CD14-positive monocyte (primary cell): ENCODE measurements around the gene C15orf62. TPM values are rescaled to one million over a fixed set of nuclear protein-coding genes. Genes with fewer than 3 reads are reported as not detected.

Source experiments
- DNase-seq, 3 donors: peaks; one replicate each; pipeline ENCODE4 v3.0.0-alpha.2; 2011 to 2022
- H2AFZ ChIP-seq: 2 replicates; pipeline ENCODE4 v1.6.0; 2012; ENCODE audit warnings: mild to moderate bottlenecking, low read depth, low read length, inconsistent platforms; ENCODE audit not compliant: insufficient read depth, poor library complexity, severe bottlenecking
- H3K27ac ChIP-seq, 2 donors: 1 replicate in 1 of 2; 2 replicates in 1 of 2; pipeline ENCODE4 v1.5.1; 2012 to 2013; ENCODE audit warnings: low read length in 2 of 2, control low read depth in 1 of 2, inconsistent platforms in 1 of 2, low read depth in 1 of 2, mild to moderate bottlenecking in 1 of 2
- H3K27me3 ChIP-seq, 2 donors: one replicate each; pipeline versions ENCODE4 v1.6.0 to v1.6.1; 2011 to 2013; ENCODE audit warnings: low read length in 2 of 2; ENCODE audit not compliant: control insufficient read depth in 2 of 2, insufficient read depth in 2 of 2
- H3K36me3 ChIP-seq, 2 donors: replicated peaks in 1 of 2; 1 replicate in 1 of 2; 2 replicates in 1 of 2; pipeline versions ENCODE4 v1.5.1 to v1.6.1; 2012 to 2013; ENCODE audit warnings: low read length in 2 of 2, control low read depth in 1 of 2, inconsistent platforms in 1 of 2, mild to moderate bottlenecking in 1 of 2; ENCODE audit not compliant: insufficient read depth in 2 of 2, control insufficient read depth in 1 of 2
- H3K4me1 ChIP-seq, 2 donors: 1 replicate in 1 of 2; 2 replicates in 1 of 2; pipeline versions ENCODE4 v1.5.1 to v1.6.1; 2012 to 2013; ENCODE audit warnings: low read length in 2 of 2, control low read depth in 1 of 2, inconsistent platforms in 1 of 2, mild to moderate bottlenecking in 1 of 2, moderate library complexity in 1 of 2; ENCODE audit not compliant: insufficient read depth in 2 of 2, control insufficient read depth in 1 of 2
- H3K4me2 ChIP-seq: replicated peaks from 2 replicates; pipeline ENCODE3; 2012; ENCODE audit warnings: low read length, moderate library complexity, mild to moderate bottlenecking; ENCODE audit not compliant: poor library complexity, severe bottlenecking; ENCODE audit errors: extremely low read depth
- H3K4me3 ChIP-seq, 3 experiments: fragments of 200-600 bp in 1 of 3; sonication (generic) in 1 of 3; replicated peaks in 1 of 3; 1 replicate in 2 of 3; 2 replicates in 1 of 3; pipeline ENCODE4 v1.5.1; 2011 to 2013; ENCODE audit warnings: low read length in 3 of 3, mild to moderate bottlenecking in 3 of 3, control low read depth in 2 of 3, low read depth in 2 of 3, inconsistent platforms in 1 of 3, moderate library complexity in 1 of 3
- H3K79me2 ChIP-seq: 2 replicates; pipeline ENCODE4 v1.6.0; 2012; ENCODE audit warnings: mild to moderate bottlenecking, control low read depth, inconsistent platforms, low read length, moderate library complexity; ENCODE audit not compliant: insufficient read depth
- H3K9ac ChIP-seq: 2 replicates; pipeline ENCODE4 v1.6.0; 2017; ENCODE audit warnings: low read length, mild to moderate bottlenecking; ENCODE audit not compliant: insufficient read depth, poor library complexity, severe bottlenecking
- H3K9me3 ChIP-seq, 2 donors: replicated peaks in 1 of 2; 1 replicate in 1 of 2; 2 replicates in 1 of 2; pipeline versions ENCODE4 v1.5.1 to v1.6.1; 2012 to 2013; ENCODE audit warnings: low read length in 2 of 2, control low read depth in 1 of 2; ENCODE audit not compliant: control insufficient read depth in 1 of 2, insufficient read depth in 1 of 2
- H4K20me1 ChIP-seq: 2 replicates; pipeline ENCODE4 v1.6.0; 2012; ENCODE audit warnings: mild to moderate bottlenecking, low read length, control low read depth, moderate library complexity; ENCODE audit not compliant: insufficient read depth
- H3K27ac Mint-ChIP-seq, 7 donors: one replicate each; pipeline ENCODE4 v1.8.0; 2020; ENCODE audit warnings: mild to moderate bottlenecking in 7 of 7, mixed read lengths in 7 of 7, moderate library complexity in 6 of 7, inconsistent platforms in 2 of 7
- H3K27me3 Mint-ChIP-seq, 3 donors: one replicate each; pipeline ENCODE4 v1.8.0; 2021 to 2022; ENCODE audit warnings: low read depth in 3 of 3, mild to moderate bottlenecking in 3 of 3, mixed read lengths in 3 of 3, moderate library complexity in 3 of 3, inconsistent platforms in 1 of 3
- H3K36me3 Mint-ChIP-seq, 2 donors: one replicate each; pipeline ENCODE4 v1.8.0; 2020; ENCODE audit warnings: mixed read lengths in 2 of 2, inconsistent platforms in 1 of 2, mild to moderate bottlenecking in 1 of 2
- H3K4me1 Mint-ChIP-seq: one replicate; pipeline ENCODE4 v1.8.0; 2020; ENCODE audit warnings: mild to moderate bottlenecking, mixed read lengths
- H3K4me3 Mint-ChIP-seq, 2 donors: one replicate each; pipeline ENCODE4 v1.8.0; 2020; ENCODE audit warnings: mild to moderate bottlenecking in 2 of 2, mixed read lengths in 2 of 2, moderate library complexity in 1 of 2
- H3K9me3 Mint-ChIP-seq, 7 donors: one replicate each; pipeline ENCODE4 v1.8.0; 2020 to 2022; ENCODE audit warnings: mixed read lengths in 7 of 7, mild to moderate bottlenecking in 6 of 7, moderate library complexity in 6 of 7, inconsistent platforms in 2 of 7
- WGBS: methylation state at CpG from one replicate; pipeline ENCODE4 v1.1.5; 2013; ENCODE audit warnings: missing lambda C conversion rate; ENCODE audit not compliant: insufficient coverage; 5-methylcytosine and 5-hydroxymethylcytosine counted together
- intact Hi-C, 2 donors: fragments of 100-400 bp; cut with micrococcal nuclease; formaldehyde crosslinking; loops; one replicate each; pipeline versions ENCODE4 v1.15.0 to v1.15.1; 2023
- polyA plus RNA-seq, 3 donors: library from polyadenylated mRNA; depleted of rRNA in 1 of 3; unstranded in 2 of 3; stranded (reverse) in 1 of 3; fragments of 300-500 nt in 2 of 3; fragments of >200 nt in 1 of 3; fragmentation: Illumina TruSeq in 2 of 3; gene quantifications; 1 replicate in 2 of 3; 2 replicates in 1 of 3; pipeline ENCODE4 v1.2.3, GENCODE V29; 2012 to 2021
- TF ChIP-seq, protein P1 (sequence below): fragments of 200-600 bp; IDR thresholded peaks from one replicate; pipeline ENCODE4 v1.8.0; 2022; ENCODE audit warnings: antibody characterized with exemption, mild to moderate bottlenecking

Gene C15orf62
- polyA plus RNA-seq, 3 donors: 0.23 to 0.25 TPM; not detected in 1

DNA sequence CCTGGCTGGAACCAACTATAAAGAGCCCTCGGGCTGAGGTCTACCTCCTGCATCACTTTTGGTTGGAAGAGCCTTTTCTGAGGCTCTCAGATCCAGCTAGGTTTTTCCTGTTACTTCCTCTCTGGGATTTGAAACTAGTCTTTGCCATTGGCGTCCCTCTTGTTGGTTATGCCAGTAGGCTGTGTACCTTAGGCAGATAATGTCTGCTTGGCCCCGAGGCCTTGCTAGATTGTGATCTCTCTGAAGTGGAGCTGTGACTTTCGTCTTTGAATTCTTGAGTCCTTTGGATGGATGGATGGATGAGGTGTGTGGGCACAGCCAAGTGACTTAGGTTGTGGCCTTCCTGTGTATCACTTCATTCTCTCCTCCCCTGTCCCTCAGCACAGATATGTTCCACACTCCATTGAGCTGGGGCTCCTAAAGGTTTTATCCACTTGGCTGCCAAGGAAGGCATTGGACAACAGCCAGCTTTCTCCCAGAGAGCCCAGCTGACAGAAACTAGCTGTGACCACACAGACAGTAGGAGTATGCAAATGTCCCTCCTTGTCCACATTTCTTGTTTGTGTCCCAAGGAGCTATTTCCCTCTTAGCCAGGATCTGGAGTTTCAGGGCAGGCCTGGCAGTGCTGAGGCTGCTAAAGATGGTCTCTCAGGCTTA lies 45.4 kb downstream of the C15orf62 start:
- Histone ChIP-seq H3K4me2 (no peak overlapping the region), H3K9me3 (no peaks in the 10 kb centered on the region), H3K4me3 (no peak overlapping the region), H4K20me1 (no peaks in the 10 kb centered on the region), H3K4me1 (no peaks in the 10 kb centered on the region), H3K9ac (no peak overlapping the region), H3K27ac (no peak overlapping the region), H3K27me3 (no peaks in the 10 kb centered on the region), H3K79me2 (no peaks in the 10 kb centered on the region), H3K36me3 (peaks cover 31 to 48% of the 10 kb centered on the region in 2 donors), H2AFZ (no peak overlapping the region)
- Mint-ChIP-seq H3K4me3 (peak overlapping the region in 1 of 2 donors; percentile 4), H3K9me3 (no peaks in the 10 kb centered on the region), H3K27ac (no peak overlapping the region), H3K36me3 (peaks cover 44 to 45% of the 10 kb centered on the region in 2 donors), H3K27me3 (peaks cover 0 to 1% (median 0%) of the 10 kb centered on the region in 3 donors), H3K4me1 (no peaks in the 10 kb centered on the region)
- intact Hi-C loops: no loop called here
- no peak for DNase-seq
- WGBS: 88% methylated on average over 3 of the region's 4 CpGs
- TF ChIP-seq, protein P1, sequence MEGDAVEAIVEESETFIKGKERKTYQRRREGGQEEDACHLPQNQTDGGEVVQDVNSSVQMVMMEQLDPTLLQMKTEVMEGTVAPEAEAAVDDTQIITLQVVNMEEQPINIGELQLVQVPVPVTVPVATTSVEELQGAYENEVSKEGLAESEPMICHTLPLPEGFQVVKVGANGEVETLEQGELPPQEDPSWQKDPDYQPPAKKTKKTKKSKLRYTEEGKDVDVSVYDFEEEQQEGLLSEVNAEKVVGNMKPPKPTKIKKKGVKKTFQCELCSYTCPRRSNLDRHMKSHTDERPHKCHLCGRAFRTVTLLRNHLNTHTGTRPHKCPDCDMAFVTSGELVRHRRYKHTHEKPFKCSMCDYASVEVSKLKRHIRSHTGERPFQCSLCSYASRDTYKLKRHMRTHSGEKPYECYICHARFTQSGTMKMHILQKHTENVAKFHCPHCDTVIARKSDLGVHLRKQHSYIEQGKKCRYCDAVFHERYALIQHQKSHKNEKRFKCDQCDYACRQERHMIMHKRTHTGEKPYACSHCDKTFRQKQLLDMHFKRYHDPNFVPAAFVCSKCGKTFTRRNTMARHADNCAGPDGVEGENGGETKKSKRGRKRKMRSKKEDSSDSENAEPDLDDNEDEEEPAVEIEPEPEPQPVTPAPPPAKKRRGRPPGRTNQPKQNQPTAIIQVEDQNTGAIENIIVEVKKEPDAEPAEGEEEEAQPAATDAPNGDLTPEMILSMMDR: no peak

GRCh38 chr15:40819048-40819447 lies 49.3 kb downstream of the C15orf62 start:
- H3K4me1 Mint-ChIP-seq: no peaks in the 10 kb centered on the region
- TF ChIP-seq, protein P1: no peak
- Histone ChIP-seq H3K4me2 (no peak overlapping the region), H3K79me2 (no peaks in the 10 kb centered on the region), H4K20me1 (no peaks in the 10 kb centered on the region), H2AFZ (no peak overlapping the region), H3K4me3 (no peak overlapping the region), H3K4me1 (no peaks in the 10 kb centered on the region), H3K27ac (no peak overlapping the region), H3K27me3 (no peaks in the 10 kb centered on the region), H3K36me3 (peaks cover 7 to 12% of the 10 kb centered on the region in 2 donors), H3K9me3 (no peaks in the 10 kb centered on the region), H3K9ac (no peak overlapping the region)
- H3K9me3 Mint-ChIP-seq: no peaks in the 10 kb centered on the region
- H3K27ac Mint-ChIP-seq: no peak overlapping the region
- no peak overlapping the region for H3K4me3 Mint-ChIP-seq
- DNase-seq: no peak
- intact Hi-C loops: no loop called here
- 97% methylated on average over 3 of the region's 7 CpGs for WGBS
- peaks cover 13 to 14% of the 10 kb centered on the region in 2 donors for H3K36me3 Mint-ChIP-seq
- H3K27me3 Mint-ChIP-seq: peaks cover 0 to 3% (median 0%) of the 10 kb centered on the region in 3 donors
